ENCODE data around the gene OR2K2.

DNA sequence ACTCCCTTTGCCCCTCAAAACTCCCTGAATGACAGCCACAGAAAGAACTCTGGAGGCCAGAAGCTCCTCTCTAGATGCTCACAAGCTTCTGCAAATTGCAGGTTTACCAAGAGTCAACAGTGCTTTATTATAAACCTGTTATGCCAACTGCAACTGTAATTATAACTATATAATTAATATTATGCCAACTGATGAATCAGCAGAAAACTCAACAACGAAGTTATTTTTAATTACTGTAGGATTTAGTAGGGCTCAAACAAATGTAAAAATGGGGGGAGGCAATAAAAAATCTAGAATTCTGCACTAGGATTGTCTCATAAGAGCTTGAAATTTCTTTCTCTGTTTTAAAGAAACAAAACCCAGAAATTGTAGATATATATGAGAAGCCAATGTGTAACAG, 37.0 kb upstream of the OR2K2 start:
- TF ChIP-seq, protein P1, sequence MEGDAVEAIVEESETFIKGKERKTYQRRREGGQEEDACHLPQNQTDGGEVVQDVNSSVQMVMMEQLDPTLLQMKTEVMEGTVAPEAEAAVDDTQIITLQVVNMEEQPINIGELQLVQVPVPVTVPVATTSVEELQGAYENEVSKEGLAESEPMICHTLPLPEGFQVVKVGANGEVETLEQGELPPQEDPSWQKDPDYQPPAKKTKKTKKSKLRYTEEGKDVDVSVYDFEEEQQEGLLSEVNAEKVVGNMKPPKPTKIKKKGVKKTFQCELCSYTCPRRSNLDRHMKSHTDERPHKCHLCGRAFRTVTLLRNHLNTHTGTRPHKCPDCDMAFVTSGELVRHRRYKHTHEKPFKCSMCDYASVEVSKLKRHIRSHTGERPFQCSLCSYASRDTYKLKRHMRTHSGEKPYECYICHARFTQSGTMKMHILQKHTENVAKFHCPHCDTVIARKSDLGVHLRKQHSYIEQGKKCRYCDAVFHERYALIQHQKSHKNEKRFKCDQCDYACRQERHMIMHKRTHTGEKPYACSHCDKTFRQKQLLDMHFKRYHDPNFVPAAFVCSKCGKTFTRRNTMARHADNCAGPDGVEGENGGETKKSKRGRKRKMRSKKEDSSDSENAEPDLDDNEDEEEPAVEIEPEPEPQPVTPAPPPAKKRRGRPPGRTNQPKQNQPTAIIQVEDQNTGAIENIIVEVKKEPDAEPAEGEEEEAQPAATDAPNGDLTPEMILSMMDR (conservative IDR thresholded peaks at IDR 0.05), result no peak
- no peak for TF ChIP-seq ZFX (IDR thresholded peaks at IDR 0.05)
